Central memory CD4-positive, alpha-beta T cell (primary cell): ENCODE data around the gene TRIB2.

Source experiments
- DNase-seq: peaks from one replicate; pipeline ENCODE4 v3.0.0; 2022

The TRIB2 gene

DNA sequence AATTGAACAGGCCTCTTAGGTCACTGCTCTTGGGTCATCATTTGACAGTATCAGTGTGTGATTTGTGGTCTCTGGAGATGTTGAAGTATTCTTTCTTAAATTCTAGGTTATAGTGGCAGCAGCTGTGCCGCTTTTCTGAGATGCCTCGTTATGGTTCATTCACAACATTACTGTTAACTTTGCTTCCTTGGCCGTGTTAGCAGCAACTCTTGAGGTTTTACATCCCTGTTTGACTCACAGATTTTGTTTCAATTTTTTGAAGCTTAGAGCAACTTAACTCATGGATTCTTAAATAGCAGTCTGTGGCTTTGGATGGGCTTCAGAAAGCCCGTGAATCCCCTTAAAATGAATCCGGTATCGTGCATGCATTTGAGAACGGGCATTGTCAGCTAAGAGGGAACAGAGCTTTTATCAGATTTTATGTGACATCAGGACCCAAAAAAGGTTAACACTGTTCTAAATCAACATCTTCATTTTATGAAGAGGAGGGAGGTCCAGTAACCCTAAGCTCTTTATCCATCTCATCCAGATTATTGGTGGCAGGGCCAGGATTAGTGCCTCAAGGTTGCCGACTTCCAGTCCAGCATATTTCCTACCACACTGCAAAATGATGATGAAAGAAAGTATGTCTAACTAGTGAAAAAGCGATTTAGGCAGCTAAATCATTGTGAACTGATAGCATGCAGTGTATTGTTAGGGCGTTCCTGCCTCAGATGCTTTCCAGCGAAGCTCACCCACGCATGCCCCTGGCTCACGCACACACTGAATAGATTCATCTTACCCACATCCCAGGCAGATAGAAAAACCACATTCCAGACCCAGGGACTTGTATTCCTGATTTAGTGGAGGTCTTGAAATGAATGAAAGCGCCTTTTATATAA, 5.1 kb downstream of the TRIB2 start:
- no peak for DNase-seq

DNA sequence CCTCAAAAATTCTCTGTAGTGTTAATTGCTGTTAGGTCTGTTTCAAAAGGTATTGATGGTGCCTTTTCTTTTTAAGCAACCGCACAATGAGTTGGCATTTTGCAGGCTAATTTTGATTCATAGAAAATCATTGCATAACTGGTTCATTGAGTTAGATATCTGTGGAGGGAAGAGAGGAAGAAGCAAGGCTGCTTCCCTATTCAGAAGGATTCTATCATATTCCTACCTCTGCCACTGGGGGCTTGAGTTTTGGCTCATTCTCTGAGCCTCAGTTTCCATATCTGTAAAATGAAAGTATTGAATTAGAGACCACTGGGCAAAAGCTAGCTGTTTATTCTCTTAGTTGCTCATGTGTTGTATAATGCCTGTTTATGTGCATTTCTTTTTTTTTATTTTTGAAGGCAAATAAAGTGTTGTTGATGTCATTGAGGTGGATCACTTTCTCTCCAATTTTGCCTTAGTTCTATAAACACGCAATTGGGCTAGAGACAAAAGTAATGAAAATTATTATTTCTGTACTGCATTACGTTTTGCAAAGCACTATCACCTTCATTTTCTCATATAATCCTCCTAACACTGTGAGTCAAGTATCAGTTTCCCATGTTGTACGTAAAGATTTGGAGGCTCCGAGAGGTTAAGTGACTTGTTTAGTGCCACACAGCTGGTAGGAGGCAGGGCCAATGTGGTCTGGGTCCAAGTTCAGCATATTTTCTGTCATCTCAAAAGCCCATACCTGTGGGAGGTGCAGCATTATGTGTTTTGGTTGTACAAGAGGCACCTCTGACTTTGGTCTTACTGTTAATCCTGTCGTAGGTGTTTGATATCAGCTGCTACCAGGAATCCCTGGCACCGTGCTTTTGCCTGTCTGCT, 5.9 kb downstream of the TRIB2 start:
- DNase-seq, result no peak

DNA sequence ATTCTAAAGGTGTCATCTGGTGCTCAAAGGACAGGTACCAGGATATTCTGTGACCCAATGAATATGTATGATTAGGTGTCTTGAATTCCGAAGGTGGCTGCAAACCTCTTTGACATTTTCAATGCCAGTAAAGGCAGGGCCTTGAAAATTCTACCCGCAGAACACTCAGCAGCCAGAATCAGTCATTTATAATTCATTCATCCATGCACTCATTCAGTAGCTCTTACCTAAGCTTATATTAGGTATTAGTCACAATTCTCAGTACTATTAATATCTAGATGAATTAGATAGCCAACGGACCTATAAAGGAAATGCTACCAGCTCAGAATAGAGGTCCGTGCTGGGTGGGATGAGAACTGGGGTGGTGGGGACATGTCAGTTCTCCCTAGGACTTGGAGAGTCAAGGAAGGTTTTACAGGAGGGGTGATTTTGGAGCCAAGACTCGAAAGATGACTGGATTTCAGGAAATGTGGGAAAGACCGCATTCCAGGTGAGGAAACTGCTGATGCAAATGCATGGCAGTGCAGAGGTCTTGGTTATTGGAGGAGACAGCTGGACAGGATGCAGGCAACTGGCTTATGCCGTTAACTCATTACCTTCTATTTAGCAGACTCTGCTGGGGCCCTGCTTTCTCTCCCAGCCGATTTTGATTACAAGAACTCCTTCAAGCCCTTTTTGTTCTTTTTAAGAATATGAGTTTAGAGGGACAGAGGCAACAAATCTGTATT, 7.2 kb downstream of the TRIB2 start:
- no peak for DNase-seq

DNA sequence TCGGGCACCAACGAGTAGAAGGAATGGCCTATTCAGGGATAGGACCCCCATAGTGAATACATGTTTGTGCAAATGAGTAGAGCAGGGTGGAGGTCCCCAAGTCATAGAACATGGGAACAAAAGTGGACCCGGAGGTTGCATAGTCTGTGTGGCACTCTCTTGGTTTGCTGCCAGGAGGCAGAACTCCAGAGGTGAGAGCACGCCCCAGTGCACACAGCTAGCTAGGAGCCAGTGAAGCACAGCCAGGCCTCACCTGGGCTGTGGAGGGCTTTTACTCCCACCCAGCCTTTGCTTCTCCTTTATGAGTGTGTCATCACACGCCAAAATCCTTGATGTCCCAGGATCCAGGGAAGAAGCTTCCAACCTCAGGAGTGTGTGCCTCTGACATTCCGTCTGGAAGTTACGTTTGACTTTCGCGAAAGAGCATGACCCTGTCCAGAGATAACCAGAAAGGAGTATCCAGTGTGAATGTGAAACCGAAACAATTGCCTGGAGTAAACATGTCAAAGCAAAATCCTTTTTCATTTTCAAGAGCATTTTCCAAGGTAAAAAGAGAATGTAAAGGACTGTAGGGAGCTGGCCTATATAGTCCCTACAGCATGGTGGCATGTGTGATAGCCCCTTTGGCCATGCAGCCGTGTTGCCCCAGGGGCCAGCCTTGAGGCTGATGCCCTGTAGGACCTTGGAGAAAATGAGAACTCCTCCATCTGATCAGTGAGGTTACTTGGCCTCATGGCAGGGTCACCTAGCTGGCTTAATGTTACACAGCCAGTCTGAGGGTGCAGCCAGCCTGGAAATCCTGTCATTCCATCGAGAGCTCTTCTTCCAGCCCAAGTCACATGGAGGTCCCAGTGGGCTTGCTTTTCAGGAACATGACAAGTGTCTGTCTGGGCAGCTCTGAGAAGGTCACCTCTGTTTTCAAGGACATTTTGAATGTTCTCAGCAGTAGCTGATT, 8.8 kb downstream of the TRIB2 start:
- DNase-seq, result no peak

DNA sequence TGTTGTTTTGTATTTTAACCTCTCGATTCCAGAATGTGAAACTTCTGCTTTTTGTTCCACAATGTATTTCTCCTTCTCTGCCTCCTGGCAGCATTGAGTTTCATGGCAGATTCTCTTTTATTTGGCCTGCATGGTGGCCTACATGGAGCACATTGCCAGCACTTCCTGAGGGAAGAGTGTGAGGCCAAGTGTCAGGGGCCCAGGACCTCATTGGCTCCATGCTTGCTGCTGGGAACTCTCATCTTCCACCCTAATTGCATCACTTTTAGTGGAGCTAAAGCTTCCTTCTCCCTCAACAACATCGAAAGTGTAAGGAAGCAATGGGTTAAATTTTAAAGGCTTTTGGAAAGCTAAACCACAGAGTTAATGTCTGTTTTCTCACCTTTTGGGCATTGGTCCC, 9.5 kb downstream of the TRIB2 start:
- no peak for DNase-seq

DNA sequence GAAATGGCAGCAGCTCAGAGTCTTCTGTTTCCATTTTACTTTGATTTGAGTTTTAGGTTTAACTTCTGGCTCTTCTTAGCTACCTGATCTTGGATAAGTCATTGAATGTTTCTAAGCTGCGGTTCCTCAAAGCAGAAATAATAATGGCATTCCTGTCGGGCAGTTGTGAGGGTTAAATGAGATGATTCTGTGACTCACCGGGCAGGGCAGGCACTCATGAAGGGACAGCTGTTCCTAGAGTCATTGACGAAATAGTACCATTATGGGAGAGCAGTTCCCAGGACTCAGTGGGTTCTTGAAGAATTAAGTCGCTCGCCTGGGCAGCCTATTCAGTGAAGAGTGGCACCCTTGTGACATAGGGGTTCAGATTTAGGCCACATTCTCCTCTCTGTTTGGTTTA, 10.3 kb downstream of the TRIB2 start:
- no peak for DNase-seq

DNA sequence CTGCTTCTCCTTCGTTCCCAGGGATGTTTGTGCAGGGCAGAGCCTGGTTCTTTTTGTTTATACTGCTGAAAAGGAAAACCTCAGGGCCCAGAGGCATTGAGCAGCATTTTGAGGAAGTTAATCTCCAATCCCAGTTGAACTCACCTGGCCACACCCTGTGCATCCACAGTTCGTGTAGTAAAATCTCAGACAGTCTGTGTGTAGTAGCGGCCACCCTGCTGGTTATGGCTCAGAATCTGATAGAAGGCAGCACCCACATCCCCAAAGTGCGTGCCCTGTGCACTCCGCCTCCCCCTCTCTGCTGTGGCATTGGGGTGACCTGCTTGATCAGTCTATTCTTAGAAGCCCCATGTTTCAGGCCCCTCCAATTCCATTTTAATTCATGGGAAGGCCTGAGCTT, 10.9 kb downstream of the TRIB2 start:
- DNase-seq, result no peak

DNA sequence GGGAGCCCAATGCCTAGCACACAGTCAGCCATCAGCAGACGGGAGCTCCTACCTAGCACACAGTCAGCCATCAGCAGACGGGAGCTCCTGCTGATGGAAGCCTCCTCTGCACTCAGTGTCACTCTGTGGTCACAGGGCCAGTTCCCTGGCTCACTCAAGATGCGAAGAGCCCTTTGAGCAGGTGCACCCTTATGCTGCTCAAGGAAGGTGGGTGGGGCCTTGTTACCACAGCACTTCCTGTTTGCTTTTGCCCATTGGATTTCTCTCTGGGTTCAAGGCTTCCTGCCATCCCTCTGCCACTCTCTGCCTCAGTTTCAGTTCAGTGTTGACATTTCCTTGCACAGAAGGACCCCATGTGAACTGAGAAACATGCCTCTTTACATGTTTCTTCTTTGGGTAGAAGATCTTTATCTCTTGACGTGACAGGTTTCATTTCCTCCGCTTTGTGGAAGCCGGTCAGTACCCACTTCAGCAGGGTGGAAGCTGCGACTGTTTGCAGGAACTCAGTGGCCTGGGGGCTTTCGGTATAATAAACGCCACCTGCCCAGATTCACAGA, 11.6 kb downstream of the TRIB2 start:
- DNase-seq, result peak; percentile 85

DNA sequence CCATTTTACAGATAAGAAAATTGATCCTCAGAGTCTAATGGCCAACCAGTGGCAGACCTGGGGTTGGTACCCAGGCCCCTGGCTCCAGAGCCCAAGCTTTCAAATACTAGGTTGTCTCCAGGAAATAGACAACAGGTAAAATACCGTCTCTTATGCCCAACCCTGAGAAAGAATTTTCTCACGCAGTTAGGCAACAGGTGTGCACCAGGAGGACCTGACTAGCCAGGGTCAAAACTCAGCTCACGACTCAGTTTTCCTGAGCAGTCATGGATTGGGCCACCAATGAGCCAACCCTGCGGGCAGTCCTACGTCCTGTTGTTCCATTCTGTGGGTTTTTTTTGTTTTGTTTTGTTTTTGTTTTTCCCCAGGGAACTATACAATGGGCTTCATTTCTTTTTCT, 13.5 kb downstream of the TRIB2 start:
- DNase-seq, result no peak

DNA sequence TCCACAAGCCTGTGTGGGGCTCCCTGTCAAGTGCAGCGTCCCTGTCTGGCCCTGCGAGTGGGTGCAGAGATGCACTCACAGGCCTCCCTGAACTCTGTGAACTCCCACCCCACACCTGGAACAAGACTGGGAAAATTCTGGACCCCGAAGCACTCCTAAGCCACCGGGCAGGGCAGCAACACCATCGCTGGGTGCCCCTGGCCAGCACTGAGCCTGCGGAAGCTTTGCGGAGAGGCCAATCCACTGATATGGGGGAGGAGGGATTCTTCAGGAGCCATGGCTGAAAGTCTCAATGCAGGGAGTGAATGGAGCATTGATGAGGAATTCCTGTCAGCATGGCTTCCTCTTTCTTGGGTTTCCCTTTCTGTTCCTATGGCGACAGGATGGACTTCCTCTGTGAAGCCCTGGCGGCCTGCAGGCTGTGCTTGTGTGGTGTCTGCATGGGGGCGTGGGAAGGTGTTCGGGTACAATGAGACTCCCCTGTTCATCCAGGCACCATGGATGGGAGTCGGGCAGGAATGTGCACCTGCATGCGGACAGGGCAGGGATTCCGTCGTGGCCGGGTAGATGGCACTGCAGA, 15.1 kb downstream of the TRIB2 start:
- DNase-seq, result no peak

DNA sequence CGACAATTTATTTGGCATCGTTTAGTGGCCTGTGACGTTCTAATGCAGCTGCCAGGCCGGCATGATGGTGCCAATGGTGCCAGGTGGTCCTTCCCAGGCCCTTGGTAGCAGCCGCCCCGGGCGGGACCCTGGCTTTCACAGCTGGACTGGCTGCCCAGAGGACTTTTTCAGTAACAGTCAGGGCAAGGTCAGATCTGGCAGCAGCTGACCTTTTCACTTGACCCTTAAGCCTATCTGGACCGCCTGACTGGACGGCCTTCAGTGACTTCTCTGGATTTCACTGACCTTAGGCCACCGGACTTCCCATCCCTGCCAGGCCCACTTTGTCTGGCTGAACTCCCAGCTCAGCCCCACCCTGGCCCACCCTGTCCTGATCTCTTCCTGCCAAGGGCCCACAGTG, 15.9 kb downstream of the TRIB2 start:
- DNase-seq, result no peak

DNA sequence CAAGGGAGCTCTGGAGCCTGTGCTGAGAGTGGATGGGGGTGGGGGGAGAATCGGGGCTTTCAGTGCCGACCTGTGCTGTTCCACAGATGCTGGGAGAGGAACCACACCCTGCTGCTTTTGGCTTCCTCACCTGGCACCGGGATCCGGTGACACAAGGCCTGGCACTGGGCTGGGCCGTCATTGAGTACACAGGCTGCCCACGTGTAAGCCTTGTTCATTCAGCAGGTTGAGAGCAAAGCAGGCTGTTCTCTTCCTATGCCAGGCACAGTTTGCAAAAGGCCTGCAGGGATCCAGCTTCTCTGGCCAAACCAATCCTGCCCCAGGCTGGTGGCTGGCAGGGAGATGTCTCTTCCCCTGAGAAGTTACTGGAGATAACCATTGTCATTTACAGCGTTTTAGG, 17.1 kb downstream of the TRIB2 start:
- no peak for DNase-seq

DNA sequence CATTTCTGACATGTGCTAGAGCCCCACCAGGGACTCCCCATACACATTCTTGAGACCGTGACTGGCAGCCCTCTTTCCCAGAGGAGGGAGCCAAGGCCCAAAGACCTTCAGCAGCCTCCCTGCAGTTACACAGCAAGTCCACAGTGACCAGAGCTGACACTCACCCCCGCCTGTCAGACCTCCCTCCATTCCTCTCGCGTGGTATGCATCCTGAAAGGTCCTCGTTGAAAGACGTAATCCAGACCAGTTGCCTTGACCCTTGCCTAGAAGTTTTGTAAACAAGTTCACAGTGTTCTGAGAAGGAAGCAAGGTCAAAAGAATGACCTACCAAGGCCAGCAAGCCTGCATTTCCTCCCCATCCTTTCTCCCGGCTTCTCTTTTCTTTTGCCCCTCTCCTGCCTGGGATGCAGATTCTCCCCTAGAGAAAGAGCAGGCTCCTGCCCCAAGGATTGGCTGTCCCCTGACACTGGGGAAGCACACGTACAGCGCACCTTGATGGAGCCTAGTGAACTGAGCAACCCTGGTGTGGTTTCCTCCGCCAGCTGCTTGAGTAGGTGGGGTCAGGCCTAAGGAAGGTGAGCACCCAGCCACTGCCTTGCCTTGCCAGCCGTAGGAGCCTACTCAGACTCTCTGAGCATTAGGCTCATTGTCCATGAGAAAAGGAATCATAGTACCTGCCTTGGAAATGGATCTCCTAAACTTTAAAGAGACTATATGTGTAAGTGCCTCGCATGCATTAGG, 18.3 kb downstream of the TRIB2 start:
- no peak for DNase-seq

DNA sequence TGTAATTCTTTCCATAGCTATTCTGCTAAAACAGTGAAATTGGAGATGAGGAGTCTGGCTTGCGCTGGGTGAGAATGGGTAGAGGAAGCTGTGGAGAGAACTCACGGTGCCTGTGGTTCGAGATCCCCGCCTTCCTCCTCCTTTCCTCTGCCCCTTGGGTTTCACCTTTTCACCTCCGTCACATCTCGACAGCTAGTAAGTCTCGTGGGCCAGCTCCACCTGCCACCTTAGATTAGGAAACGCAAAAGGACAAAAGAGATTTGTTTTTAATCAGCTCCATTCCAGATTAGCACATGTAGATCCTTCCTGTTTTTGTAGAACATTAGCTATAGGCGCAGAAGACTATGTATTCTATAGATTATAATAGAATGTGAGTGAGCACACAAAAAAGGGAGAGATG, 20.6 kb downstream of the TRIB2 start:
- peak; percentile 35 for DNase-seq

DNA sequence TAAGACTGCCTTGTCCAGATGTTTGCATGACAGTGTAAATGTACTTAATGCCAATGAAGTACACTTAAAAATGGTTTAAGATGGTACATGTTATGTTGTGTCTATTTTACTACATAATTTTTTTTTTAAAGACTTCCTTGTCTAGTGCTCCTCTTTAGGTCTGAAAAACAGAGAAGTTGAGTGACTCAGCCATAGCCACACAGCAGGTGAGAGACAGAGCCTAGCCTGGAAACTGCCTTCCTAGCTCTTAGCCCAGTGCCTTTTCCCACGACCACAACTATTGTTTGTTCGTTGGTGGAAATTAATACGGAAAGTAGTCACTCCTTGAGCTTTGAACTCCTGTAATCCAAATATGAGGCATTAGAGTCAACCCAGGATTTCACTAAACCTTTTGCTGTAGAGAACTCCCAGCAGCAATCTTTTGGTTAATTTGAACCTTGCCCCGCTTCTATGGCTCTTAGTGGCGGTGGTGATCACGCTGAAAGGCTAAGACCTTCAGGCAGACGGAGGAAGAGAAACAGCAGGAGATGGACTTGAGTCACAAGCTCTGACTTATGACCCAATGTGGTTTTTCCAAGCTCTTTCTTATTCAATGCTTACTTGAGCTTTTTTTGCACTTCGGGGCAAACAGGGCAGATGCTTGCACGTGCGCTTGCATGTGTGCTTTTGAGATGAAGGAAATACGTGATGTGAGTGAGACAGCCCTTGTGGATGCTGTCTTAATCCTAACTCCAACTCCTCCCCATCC, 21.2 kb downstream of the TRIB2 start:
- no peak for DNase-seq

DNA sequence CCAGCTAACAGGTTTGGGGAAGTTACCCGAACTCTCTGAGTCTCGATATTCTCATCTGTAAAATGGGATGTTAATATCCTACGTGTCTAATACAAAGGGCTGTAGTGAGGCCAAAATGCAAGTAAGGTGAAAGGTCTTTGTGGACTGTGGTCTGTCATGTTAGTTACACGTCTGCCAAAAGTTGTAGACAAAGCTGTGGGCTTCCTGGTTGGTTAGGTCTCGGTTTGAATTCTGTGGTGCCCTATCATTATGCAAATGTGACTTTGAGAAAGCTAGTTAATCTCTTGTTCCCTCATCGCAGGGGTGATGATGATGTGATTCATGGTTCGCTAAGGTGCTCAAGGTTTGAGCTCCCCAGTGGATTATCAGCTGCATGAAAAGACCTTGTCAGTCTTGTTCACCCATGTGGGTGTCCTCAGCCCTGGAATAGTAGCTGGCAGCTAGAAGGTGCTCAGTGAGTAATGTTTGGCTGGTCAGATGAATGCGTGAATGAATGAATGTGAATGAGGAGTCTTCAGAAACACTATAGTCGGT, 23.1 kb downstream of the TRIB2 start:
- no peak for DNase-seq

DNA sequence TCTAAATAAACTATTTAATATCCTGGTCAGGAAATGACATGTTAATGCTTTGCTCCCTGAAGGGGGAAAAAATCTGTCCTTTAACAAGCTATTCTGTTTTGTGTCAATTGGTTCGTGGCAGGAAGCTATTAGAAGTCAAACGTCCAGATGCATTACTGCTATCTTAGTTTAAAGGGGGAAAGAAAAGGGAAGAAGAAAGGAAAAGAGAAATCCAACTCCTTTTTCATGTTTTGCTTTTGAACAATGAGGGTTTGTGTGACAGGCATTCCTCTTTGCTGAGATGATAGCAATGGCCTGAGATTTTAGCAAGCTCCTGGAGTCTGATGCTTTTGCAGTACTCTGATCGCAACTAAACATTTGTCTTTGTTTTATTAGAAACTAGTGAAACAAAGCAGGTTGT, 24.6 kb downstream of the TRIB2 start:
- no peak for DNase-seq

DNA sequence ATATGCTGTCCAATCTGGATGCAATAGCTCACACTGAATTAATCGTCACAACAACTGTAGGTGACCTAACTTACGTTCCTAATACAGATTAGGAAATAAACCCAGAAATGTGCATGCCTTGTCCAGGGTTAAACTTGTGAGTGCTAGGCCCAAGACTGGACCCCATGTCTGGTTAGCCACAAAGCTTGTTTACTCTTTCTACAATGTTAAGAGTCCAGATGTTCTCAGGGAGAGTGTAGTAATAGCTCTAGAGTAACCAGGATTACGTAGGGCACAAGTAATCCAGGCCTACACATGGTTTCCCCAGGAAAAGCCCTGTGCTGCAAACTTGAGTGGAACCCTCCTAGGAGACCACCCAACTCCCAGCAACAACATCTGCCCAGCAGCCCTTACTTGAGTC, 26.2 kb downstream of the TRIB2 start:
- no peak for DNase-seq

DNA sequence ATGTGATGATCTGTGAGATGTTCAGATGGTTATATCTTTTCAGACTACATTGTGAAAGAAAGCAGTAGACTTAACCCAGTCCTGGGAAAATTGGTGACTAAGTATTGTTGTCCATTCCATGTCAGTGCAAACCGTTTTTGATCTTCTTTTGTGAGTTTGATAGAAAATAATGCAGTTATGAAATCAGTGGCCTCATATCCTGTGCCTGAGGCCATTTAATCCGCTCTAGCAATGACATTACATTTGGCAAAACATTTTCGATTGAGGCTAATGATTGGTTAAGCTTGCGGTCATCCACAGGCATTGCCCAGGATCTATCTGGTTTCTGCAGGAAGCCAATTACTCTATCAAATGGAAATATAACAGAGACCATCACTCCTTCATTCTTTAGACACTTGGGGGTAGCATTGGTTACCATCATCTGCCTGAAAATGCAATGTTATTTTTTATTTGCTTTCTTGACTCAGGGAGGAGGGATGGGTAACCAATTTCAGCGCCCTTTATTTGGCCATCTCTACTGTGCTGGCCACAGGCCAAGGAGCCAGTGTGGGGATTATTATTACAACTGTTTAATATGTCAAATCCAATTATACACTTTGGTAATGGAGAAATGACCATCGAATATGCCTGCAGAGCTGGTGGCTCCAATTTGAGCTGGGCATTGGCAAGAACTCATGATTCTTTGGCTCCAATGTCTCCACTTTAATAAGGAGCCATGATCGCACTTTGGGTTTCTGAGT, 33.6 kb downstream of the TRIB2 start:
- DNase-seq, result no peak
